Measurements from ENCODE around the gene MASP2. TPM values are rescaled to one million over a fixed set of nuclear protein-coding genes. Genes with fewer than 3 reads are reported as not detected.

The MASP2 gene
- total and polyA plus RNA-seq, 10 of the 15 experiments (the other 5 are each of a cell fraction or from before 2014, with no cell fraction given) = 0.04 to 0.21 (median 0.06) TPM; not detected in 7

- ATAC-seq (peak; percentile 93), DNase-seq (ENCODE audit: low read depth, low spot score) (peak; percentile 72), FAIRE-seq (peak; percentile 96)
- Histone ChIP-seq H4K20me1 (ENCODE audit: control insufficient read depth, insufficient read depth) (no peaks in the 10 kb centered on the region; the same call in 1 of the 2 replicates), H3K4me2 (ENCODE audit: control insufficient read depth, insufficient read depth) (peak within 1 kb of the TSS; percentile 90), H3K4me1 (ENCODE audit: control insufficient read depth, insufficient read depth, low read length) (peaks cover 5% of the 10 kb centered on the region; the same call in 1 of the 2 replicates), H3K27me3 (replicated peaks in 1 of 2; ENCODE audit: control insufficient read depth in 2 of 2, insufficient read depth in 2 of 2, low read length in 1 of 2) (no peaks in the 10 kb centered on the region), H2AFZ (ENCODE audit: control insufficient read depth, low read depth, low read length) (peak within 1 kb of the TSS; percentile 99), H3K4me3 (peak within 1 kb of the TSS; percentile 78), H3K9me3 (replicated peaks; ENCODE audit: control insufficient read depth, insufficient read depth, low read length) (no peaks in the 10 kb centered on the region), H3K36me3 (ENCODE audit: control insufficient read depth in 2 of 2, insufficient read depth in 2 of 2, low read length in 1 of 2) (peaks cover 0 to 6% of the 10 kb centered on the region in 2 experiments; a peak in 3 of 4 replicates), H3K79me2 (ENCODE audit: control insufficient read depth, insufficient read depth, low read length) (peaks cover 34% of the 10 kb centered on the region), H3K27ac (ENCODE audit: control insufficient read depth, insufficient read depth) (peak within 1 kb of the TSS; percentile 100), H3K9ac (ENCODE audit: control insufficient read depth, insufficient read depth, low read length) (peak within 1 kb of the TSS; percentile 99)
- intact Hi-C loops (cut with micrococcal nuclease; ENCODE audit: unreplicated experiment) (loop anchor here (1.0 kb wide), 2 partner anchors 26 to 47 kb away; no protein-coding TSS in a partner anchor), in situ Hi-C loops (cut with MboI) (no loop called here)
- no TSS peak for BruUV-seq (replicated peaks)
- under 1% methylated on average over 83 of the region's 94 CpGs for WGBS (ENCODE audit: insufficient coverage, insufficient replicate concordance, low lambda C conversion rate, missing lambda C conversion rate)
- SMC1A ChIA-PET (ENCODE audit: uncharacterized antibody, unreplicated experiment) = interaction anchor here (0.9 to 2.7 kb wide), 7 partner anchors 9 to 86 kb away, joined by 3 to 20 read pairs (median 5); no protein-coding TSS in a partner anchor
- RAD21 ChIA-PET (ENCODE audit: unreplicated experiment) = interaction anchor here (0.6 to 2.8 kb wide), 11 partner anchors 19 to 1185 kb away, joined by 3 to 17 read pairs (median 4); no protein-coding TSS in a partner anchor
- CTCF ChIA-PET = interaction anchor here (0.6 to 2.4 kb wide), 4 partner anchors 25 to 82 kb away, joined by 3 to 6 read pairs (median 4); no protein-coding TSS in a partner anchor
- POLR2A ChIA-PET = interaction anchor here (0.6 to 1.2 kb wide), 11 partner anchors 8 to 261 kb away, joined by 3 to 8 read pairs (median 3); partner anchors contain the start of gene EXOSC10
- TF ChIP-seq MYB (IDR thresholded peaks at IDR 0.05; ENCODE audit: borderline replicate concordance, low read depth, low read length) (peak; percentile 81; the same call in 1 of the 2 replicates), SMC3 (IDR thresholded peaks at IDR 0.05; ENCODE audit: borderline replicate concordance, low read length) (no peak), STAT1 (conservative IDR thresholded peaks at IDR 0.05) (peak; percentile 97), IKZF1 (conservative IDR thresholded peaks at IDR 0.05) (peak; percentile 74), NR2F1 (conservative IDR thresholded peaks at IDR 0.05) (peak; percentile 56), ZNF622 (IDR thresholded peaks at IDR 0.05) (no peak), DPF2 (IDR thresholded peaks at IDR 0.05) (peak; percentile 84; the same call in 1 of the 2 replicates), ZSCAN29 (IDR thresholded peaks at IDR 0.05) (no peak), JUND (IDR thresholded peaks at IDR 0.05; ENCODE audit: low read depth, low read length) (peak; percentile 99), SREBF1 (IDR thresholded peaks at IDR 0.05; ENCODE audit: low read length) (peak; percentile 98), CHD1 (IDR thresholded peaks at IDR 0.05; ENCODE audit: low read depth, low read length) (peak; percentile 99), ZBTB40 (IDR thresholded peaks at IDR 0.05; ENCODE audit: borderline replicate concordance) (peak; percentile 64; the same call in 1 of the 2 replicates), BCL11A (IDR thresholded peaks at IDR 0.05; ENCODE audit: low read depth, low read length) (no peak), IRF5 (IDR thresholded peaks at IDR 0.05; ENCODE audit: borderline replicate concordance) (peak; percentile 65; the same call in 1 of the 2 replicates), EED (IDR thresholded peaks at IDR 0.05; ENCODE audit: low read depth) (no peak), CHD2 (IDR thresholded peaks at IDR 0.05; ENCODE audit: borderline replicate concordance, low read depth, low read length) (peak; percentile 97), EP300 (IDR thresholded peaks at IDR 0.05; ENCODE audit: borderline replicate concordance in 1 of 2, control insufficient read depth in 1 of 2, low read depth in 2 of 2, low read length in 2 of 2) (peak in 1 of 2 experiments; percentile 11; a peak in 1 of 4 replicates), TBL1XR1 (IDR thresholded peaks at IDR 0.05; ENCODE audit: low read depth, low read length) (no peak)
These were observed 34.5 kb downstream of the MASP2 start, which contains the start of gene TARDBP for GRCh38 chr1:11012260-11013159. Gene TARDBP, plus strand, starts transcription at chr1:11012654. Its CDS starts 1,074 bp downstream, at chr1:11013728.

All from GM12878 (cell line).